OCI-LY3 (cell line): ENCODE results near the gene ENC1.

Experiments used
- CTCF ChIP-seq: fragments of 200-600, 300-600 bp; sonication (generic); IDR thresholded peaks from 2 replicates; pipeline ENCODE4 v1.5.1; 2014; ENCODE audit warnings: antibody characterized with exemption, low read length, low read depth
- EZH2phosphoT487 ChIP-seq: fragments of 200-600 bp; shearing (Covaris generic); IDR thresholded peaks from 2 replicates; pipeline ENCODE4 v1.6.1; 2018; ENCODE audit warnings: antibody characterized with exemption, mixed run types, low read depth

- TF ChIP-seq CTCF (no peak), EZH2phosphoT487 (no peak)
These were observed 41.4 kb downstream of the ENC1 start for GRCh38 chr5:74599148-74599547.
